GM18951 (cell line): ENCODE measurements around the gene AGPAT3.

Experiments
- POLR2A ChIP-seq: IDR thresholded peaks from 4 replicates; pipeline ENCODE4 v1.6.1; 2011; ENCODE audit warnings: mild to moderate bottlenecking; ENCODE audit not compliant: insufficient read length, insufficient read depth; ENCODE audit errors: extremely low read depth
- in situ Hi-C: fragments of 300-500 bp; cut with MboI; formaldehyde crosslinking; loops from one replicate; pipeline ENCODE4 v1.12.0; 2022; ENCODE audit warnings: low sequenced_read_pairs, mixed read lengths, inconsistent platforms; ENCODE audit not compliant: unreplicated experiment

Gene AGPAT3

GRCh38 chr21:43924421-43925095 lies 59.5 kb downstream of the AGPAT3 start:
- in situ Hi-C loops: no loop called here
- no peak for TF ChIP-seq POLR2A

GRCh38 chr21:43925096-43925481 lies 60.1 kb downstream of the AGPAT3 start:
- in situ Hi-C loops: no loop called here
- no peak for TF ChIP-seq POLR2A

- TF ChIP-seq POLR2A: no peak
- in situ Hi-C loops: no loop called here
Measured at GRCh38 chr21:43925609-43926008, 60.6 kb downstream of the AGPAT3 start.

GRCh38 chr21:43926196-43926595 lies 61.2 kb downstream of the AGPAT3 start:
- no peak for TF ChIP-seq POLR2A
- in situ Hi-C loops: no loop called here

GRCh38 chr21:43927591-43928221 lies 62.7 kb downstream of the AGPAT3 start:
- in situ Hi-C loops: no loop called here
- no peak for TF ChIP-seq POLR2A

- in situ Hi-C loops: no loop called here
- TF ChIP-seq POLR2A: no peak
Measured at GRCh38 chr21:43928222-43929125, 63.5 kb downstream of the AGPAT3 start.

- in situ Hi-C loops: no loop called here
- no peak for TF ChIP-seq POLR2A
Measured at GRCh38 chr21:43929217-43929971, 64.4 kb downstream of the AGPAT3 start.

GRCh38 chr21:43930074-43930847 lies 65.2 kb downstream of the AGPAT3 start:
- TF ChIP-seq POLR2A: no peak
- in situ Hi-C loops: no loop called here

- in situ Hi-C loops: no loop called here
- no peak for TF ChIP-seq POLR2A
Measured at GRCh38 chr21:43930848-43931375, 65.9 kb downstream of the AGPAT3 start.

GRCh38 chr21:43931489-43931888 lies 66.5 kb downstream of the AGPAT3 start:
- in situ Hi-C loops: no loop called here
- TF ChIP-seq POLR2A: no peak

GRCh38 chr21:43932005-43932404 lies 67.0 kb downstream of the AGPAT3 start:
- in situ Hi-C loops: no loop called here
- no peak for TF ChIP-seq POLR2A

GRCh38 chr21:43933199-43933598 lies 68.2 kb downstream of the AGPAT3 start:
- TF ChIP-seq POLR2A: no peak
- in situ Hi-C loops: no loop called here
